GM18873 (cell line): ENCODE results near the gene ARMC9.
"Not testable (repeated sequence)": the region's sequence is repeated elsewhere in the genome, so short reads cannot be mapped to it uniquely, and the experiment has no call there.

Experiments used
- ATAC-seq: cut with Tn5 transposase; IDR thresholded peaks from one replicate; pipeline ENCODE4 v1.9.1; 2021; ENCODE audit warnings: mild to moderate bottlenecking, moderate library complexity, moderate number of reproducible peaks; ENCODE audit not compliant: unreplicated experiment, low FRiP score

Gene ARMC9

GRCh38 chr2:231304259-231304658 lies 105.8 kb downstream of the ARMC9 start:
- ATAC-seq = not testable (repeated sequence)

- ATAC-seq = no peak
Measured at GRCh38 chr2:231305221-231305620, 106.8 kb downstream of the ARMC9 start.

- no peak for ATAC-seq
Measured at GRCh38 chr2:231306791-231307393, 108.5 kb downstream of the ARMC9 start.

GRCh38 chr2:231308219-231308618 lies 109.8 kb downstream of the ARMC9 start:
- no peak for ATAC-seq

- ATAC-seq = no peak
Measured at GRCh38 chr2:231308631-231309428, 110.4 kb downstream of the ARMC9 start.

GRCh38 chr2:231312066-231312465 lies 113.6 kb downstream of the ARMC9 start:
- no peak for ATAC-seq

GRCh38 chr2:231315896-231316295 lies 117.5 kb downstream of the ARMC9 start:
- no peak for ATAC-seq

GRCh38 chr2:231317579-231317978 lies 119.1 kb downstream of the ARMC9 start:
- ATAC-seq = no peak

GRCh38 chr2:231318436-231318835 lies 120.0 kb downstream of the ARMC9 start:
- ATAC-seq = no peak

- ATAC-seq = no peak
Measured at GRCh38 chr2:231318954-231319353, 120.5 kb downstream of the ARMC9 start.

GRCh38 chr2:231319867-231320266 lies 121.4 kb downstream of the ARMC9 start:
- ATAC-seq = no peak

- no peak for ATAC-seq
Measured at GRCh38 chr2:231321021-231321420, 122.6 kb downstream of the ARMC9 start.

- no peak for ATAC-seq
Measured at GRCh38 chr2:231321556-231322334, 123.3 kb downstream of the ARMC9 start.

- ATAC-seq = no peak
Measured at GRCh38 chr2:231323316-231323715, 124.9 kb downstream of the ARMC9 start.

- no peak for ATAC-seq
Measured at GRCh38 chr2:231325826-231326225, 127.4 kb downstream of the ARMC9 start.

- no peak for ATAC-seq
Measured at GRCh38 chr2:231326404-231326803, 128.0 kb downstream of the ARMC9 start.

- ATAC-seq = no peak
Measured at GRCh38 chr2:231330311-231330710, 131.9 kb downstream of the ARMC9 start.

- ATAC-seq = no peak
Measured at GRCh38 chr2:231331533-231331932, 133.1 kb downstream of the ARMC9 start.

GRCh38 chr2:231332388-231332787 lies 134.0 kb downstream of the ARMC9 start:
- no peak for ATAC-seq

- ATAC-seq = no peak
Measured at GRCh38 chr2:231332872-231333500, 134.6 kb downstream of the ARMC9 start.
